Stimulated activated CD4-positive, alpha-beta T cell treated with anti-CD3 and anti-CD28 coated beads, Interleukin-1b, Interleukin-23, amount 100 ng/mL, for 4 hours (primary cell): ENCODE measurements around the gene TOLLIP.
"Not testable (repeated sequence)": the region's sequence is repeated elsewhere in the genome, so short reads cannot be mapped to it uniquely, and the experiment has no call there.

ENCODE experiments used
- DNase-seq, 2 donors: peaks; one replicate each; pipeline ENCODE4 v3.0.0-alpha.2; 2020; ENCODE audit warnings: low read depth in 2 of 2

Gene TOLLIP

GRCh38 chr11:1283091-1283511 is 26.3 kb downstream of the TOLLIP start:
- DNase-seq, result no peak

GRCh38 chr11:1281974-1282365 is 27.5 kb downstream of the TOLLIP start:
- DNase-seq, result no peak

- DNase-seq, result no peak
Measured at GRCh38 chr11:1281326-1281973, 28.0 kb downstream of the TOLLIP start.

GRCh38 chr11:1280116-1281035 is 29.1 kb downstream of the TOLLIP start:
- no peak for DNase-seq

- DNase-seq, result no peak
Measured at GRCh38 chr11:1279674-1280055, 29.8 kb downstream of the TOLLIP start.

GRCh38 chr11:1278766-1279673 is 30.4 kb downstream of the TOLLIP start:
- no peak for DNase-seq

- no peak for DNase-seq
Measured at GRCh38 chr11:1277936-1278512, 31.4 kb downstream of the TOLLIP start.

GRCh38 chr11:1276866-1277615 is 32.4 kb downstream of the TOLLIP start:
- DNase-seq, result no peak

GRCh38 chr11:1276041-1276790 is 33.2 kb downstream of the TOLLIP start:
- no peak for DNase-seq

GRCh38 chr11:1275021-1275420 is 34.4 kb downstream of the TOLLIP start:
- DNase-seq, result no peak

GRCh38 chr11:1274501-1274900 is 34.9 kb downstream of the TOLLIP start:
- DNase-seq, result no peak

GRCh38 chr11:1272531-1272930 is 36.9 kb downstream of the TOLLIP start:
- no peak for DNase-seq

- no peak for DNase-seq
Measured at GRCh38 chr11:1271927-1272326, 37.5 kb downstream of the TOLLIP start.

GRCh38 chr11:1271406-1271805 is 38.0 kb downstream of the TOLLIP start:
- DNase-seq, result no peak

GRCh38 chr11:1271002-1271401 is 38.4 kb downstream of the TOLLIP start:
- DNase-seq, result no peak

- DNase-seq, result no peak
Measured at GRCh38 chr11:1270476-1270875, 39.0 kb downstream of the TOLLIP start.

- DNase-seq, result no peak
Measured at GRCh38 chr11:1269957-1270356, 39.5 kb downstream of the TOLLIP start.

- no peak for DNase-seq
Measured at GRCh38 chr11:1267441-1268100, 41.9 kb downstream of the TOLLIP start.

GRCh38 chr11:1266976-1267375 is 42.5 kb downstream of the TOLLIP start:
- DNase-seq, result not testable (repeated sequence)

GRCh38 chr11:1265480-1265879 is 44.0 kb downstream of the TOLLIP start:
- not testable (repeated sequence) for DNase-seq
